ENCODE results near the gene EIF3L.

- TF ChIP-seq POLR2AphosphoS5 (IDR thresholded peaks at IDR 0.05; ENCODE audit: insufficient read depth, low read depth, low read length) (no peak), POLR2A (IDR thresholded peaks at IDR 0.05; ENCODE audit: low read depth, low read length) (no peak), EZH2 (IDR thresholded peaks at IDR 0.05; ENCODE audit: borderline replicate concordance, low read depth, low read length, severe bottlenecking) (no peak), GATA2 (IDR thresholded peaks at IDR 0.05; ENCODE audit: insufficient read depth, insufficient read length, low read depth, low read length) (no peak), MAX (IDR thresholded peaks at IDR 0.05; ENCODE audit: insufficient read depth, insufficient read length) (no peak), MYC (IDR thresholded peaks at IDR 0.05; ENCODE audit: low read depth, low read length) (no peak)
- TF ChIP-seq, protein P1, sequence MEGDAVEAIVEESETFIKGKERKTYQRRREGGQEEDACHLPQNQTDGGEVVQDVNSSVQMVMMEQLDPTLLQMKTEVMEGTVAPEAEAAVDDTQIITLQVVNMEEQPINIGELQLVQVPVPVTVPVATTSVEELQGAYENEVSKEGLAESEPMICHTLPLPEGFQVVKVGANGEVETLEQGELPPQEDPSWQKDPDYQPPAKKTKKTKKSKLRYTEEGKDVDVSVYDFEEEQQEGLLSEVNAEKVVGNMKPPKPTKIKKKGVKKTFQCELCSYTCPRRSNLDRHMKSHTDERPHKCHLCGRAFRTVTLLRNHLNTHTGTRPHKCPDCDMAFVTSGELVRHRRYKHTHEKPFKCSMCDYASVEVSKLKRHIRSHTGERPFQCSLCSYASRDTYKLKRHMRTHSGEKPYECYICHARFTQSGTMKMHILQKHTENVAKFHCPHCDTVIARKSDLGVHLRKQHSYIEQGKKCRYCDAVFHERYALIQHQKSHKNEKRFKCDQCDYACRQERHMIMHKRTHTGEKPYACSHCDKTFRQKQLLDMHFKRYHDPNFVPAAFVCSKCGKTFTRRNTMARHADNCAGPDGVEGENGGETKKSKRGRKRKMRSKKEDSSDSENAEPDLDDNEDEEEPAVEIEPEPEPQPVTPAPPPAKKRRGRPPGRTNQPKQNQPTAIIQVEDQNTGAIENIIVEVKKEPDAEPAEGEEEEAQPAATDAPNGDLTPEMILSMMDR (IDR thresholded peaks at IDR 0.05; ENCODE audit: extremely low read depth in 1 of 2, insufficient read depth in 1 of 2, low read depth in 1 of 2, low read length in 2 of 2): no peak
These were observed 7.0 kb upstream of the EIF3L start for GRCh38 chr22:37842015-37842793.

All from endothelial cell of umbilical vein (primary cell).